Activated B cell treated with CpG ODN at 0.5 μM for 24 hours (primary cell): ENCODE results near the gene SPG7. TPM values are rescaled to one million over a fixed set of nuclear protein-coding genes. Genes with fewer than 3 reads are reported as not detected.
A peak's percentile ranks its signal among the peaks of the same experiment; 100 is the strongest.

Source experiments
- ATAC-seq: fragments of 200-7000 bp; cut with Tn5 transposase; one replicate; pipeline ENCODE4 v1.10.0; 2021; ENCODE audit warnings: low read depth, mild to moderate bottlenecking, moderate library complexity
- CTCF ChIA-PET: fragments of 350-600 bp; sonication (Branson Sonifier 250); formaldehyde crosslinking; loops from one replicate; lab custom pipeline; 2021; ENCODE audit warnings: antibody characterized with exemption; lab: Charles Lee
- POLR2A ChIA-PET: fragments of 350-600 bp; sonication (Branson Sonifier 250); formaldehyde crosslinking; loops from one replicate; lab custom pipeline; 2021; ENCODE audit warnings: antibody characterized with exemption; lab: Charles Lee
- DNase-seq: peaks from one replicate; pipeline ENCODE4 v3.0.0; 2022
- H3K27ac Mint-ChIP-seq: one replicate; pipeline ENCODE4 v1.8.0; 2020; ENCODE audit warnings: mixed read lengths
- H3K27me3 Mint-ChIP-seq: one replicate; pipeline ENCODE4 v1.8.0; 2021; ENCODE audit warnings: mixed read lengths
- H3K36me3 Mint-ChIP-seq: one replicate; pipeline ENCODE4 v1.8.0; 2021; ENCODE audit warnings: low read depth, mixed read lengths
- H3K4me1 Mint-ChIP-seq: one replicate; pipeline ENCODE4 v1.8.0; 2021; ENCODE audit warnings: mixed read lengths
- H3K4me3 Mint-ChIP-seq: one replicate; pipeline ENCODE4 v1.8.0; 2020; ENCODE audit warnings: mild to moderate bottlenecking, mixed read lengths
- H3K9me3 Mint-ChIP-seq: one replicate; pipeline ENCODE4 v1.8.0; 2020; ENCODE audit warnings: mixed read lengths
- CTCF ChIP-seq: fragments of 200-600 bp; IDR thresholded peaks from one replicate; pipeline ENCODE4 v1.8.0; 2022; ENCODE audit warnings: antibody characterized with exemption, mild to moderate bottlenecking
- intact Hi-C: fragments of 100-400 bp; cut with micrococcal nuclease; formaldehyde crosslinking; loops from one replicate; pipeline ENCODE4 v1.15.1; 2024
- total RNA-seq: library from RNA; stranded (reverse); gene quantifications from 2 replicates; pipeline ENCODE4 v1.2.3, GENCODE V29; 2022

The SPG7 gene
- total RNA-seq, 1 donor from 2014 or later, result 102 TPM

- peak overlapping the region; percentile 82 for H3K27ac Mint-ChIP-seq
- ATAC-seq (no peak), DNase-seq (no peak)
- H3K4me3 Mint-ChIP-seq, result peak overlapping the region; percentile 74
- intact Hi-C loops, result loop anchor here (5.0 kb wide), 1 partner anchor 48 kb away; no protein-coding TSS in a partner anchor
- TF ChIP-seq CTCF, result no peak
- ChIA-PET POLR2A (interaction anchor here (0.6 to 2.3 kb wide), 7 partner anchors 9 to 193 kb away, joined by 3 to 17 read pairs (median 6); no protein-coding TSS in a partner anchor), CTCF (interaction anchor here (1.0 kb wide), 1 partner anchor 9 kb away, joined by 4 read pairs; no protein-coding TSS in a partner anchor)
- no peaks in the 10 kb centered on the region for H3K27me3 Mint-ChIP-seq
- peaks cover 49% of the 10 kb centered on the region for H3K36me3 Mint-ChIP-seq
- H3K4me1 Mint-ChIP-seq, result peaks cover 86% of the 10 kb centered on the region
- no peaks in the 10 kb centered on the region for H3K9me3 Mint-ChIP-seq
Observed at GRCh38 chr16:89485701-89486246, 22.4 kb upstream of the SPG7 start.

DNA sequence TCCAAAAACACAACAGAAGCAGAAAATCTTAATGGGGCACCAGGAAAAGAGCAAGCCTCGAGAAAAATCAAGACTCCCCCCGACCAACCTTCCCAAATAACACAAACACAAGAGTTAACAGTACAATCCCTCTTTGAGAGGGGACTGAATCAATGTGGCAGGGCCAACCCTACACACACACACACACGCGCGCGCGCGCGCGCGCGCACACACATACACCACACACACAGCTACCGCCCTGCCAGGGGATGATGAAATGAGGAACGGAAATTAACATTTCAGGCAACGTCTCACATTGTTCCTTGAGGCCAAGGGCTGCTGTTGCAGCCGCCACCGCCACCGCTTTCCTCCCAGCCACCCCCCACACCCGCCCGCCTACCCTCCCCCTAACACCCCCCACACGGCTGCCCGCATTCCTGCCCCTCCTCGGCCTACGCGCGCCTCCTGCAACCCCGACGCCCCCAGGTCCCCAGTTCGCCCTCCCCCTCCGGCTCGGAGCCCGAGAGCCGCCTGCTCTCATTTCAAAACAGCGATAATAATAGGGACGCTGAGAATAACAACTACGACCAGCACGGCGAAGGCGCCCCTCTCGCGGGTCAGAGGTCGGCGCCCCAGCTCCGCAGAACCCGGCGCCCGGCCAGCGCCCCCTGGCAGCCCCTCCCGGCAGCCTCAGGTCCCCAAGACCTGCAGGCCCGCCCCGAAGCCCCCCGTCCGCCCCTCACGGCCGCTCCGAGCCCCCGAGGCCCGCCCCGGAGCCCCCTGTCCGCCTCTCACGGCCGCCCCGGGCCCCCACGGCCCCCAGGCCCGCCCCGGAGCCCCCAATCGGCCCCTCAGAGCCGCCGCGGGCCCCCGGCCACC lies 18.9 kb upstream of the SPG7 start:
- no peak for TF ChIP-seq CTCF
- CTCF ChIA-PET, result interaction anchor here (1.0 to 1.9 kb wide), 4 partner anchors 12 to 249 kb away, joined by 3 to 7 read pairs (median 4); partner anchors contain the start of gene SPG7

DNA sequence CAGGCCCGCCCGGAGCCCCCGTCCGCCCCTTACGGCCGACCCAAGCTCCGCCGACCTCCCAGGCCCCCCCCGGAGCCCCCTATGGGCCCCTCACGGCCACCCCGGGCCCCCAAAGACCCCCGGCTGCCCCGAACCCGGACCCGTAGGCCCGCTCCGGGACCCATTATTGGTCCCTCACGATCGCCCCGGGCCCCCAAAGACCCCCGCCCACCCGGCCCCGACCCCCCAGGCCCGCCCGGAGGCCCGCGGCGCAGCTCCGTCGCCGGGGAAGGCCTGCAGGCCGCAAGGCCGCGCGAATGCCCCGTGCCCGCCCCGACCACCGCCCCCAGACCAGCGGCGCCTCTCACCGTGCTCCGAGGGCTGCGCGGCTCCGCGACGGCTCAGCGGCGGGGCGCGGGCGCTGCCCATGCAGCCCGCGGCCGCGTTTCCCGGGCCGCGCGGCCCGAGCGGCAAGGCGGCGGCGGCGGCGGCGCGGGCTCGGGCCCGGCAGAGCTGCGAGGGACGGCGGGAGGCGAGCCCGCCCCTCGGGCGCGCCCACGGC lies 18.2 kb upstream of the SPG7 start:
- ATAC-seq, result no peak
- H3K4me1 Mint-ChIP-seq, result peaks cover 64% of the 10 kb centered on the region
- CTCF ChIA-PET, result interaction anchor here (1.4 kb wide), 1 partner anchor 19 kb away, joined by 7 read pairs; the partner anchor contains the start of gene SPG7

More for the DNA sequence above, 18.9 kb upstream of the SPG7 start:
- ATAC-seq, result peak; percentile 30
- peaks cover 71% of the 10 kb centered on the region for H3K4me1 Mint-ChIP-seq
- H3K9me3 Mint-ChIP-seq, result no peaks in the 10 kb centered on the region
- POLR2A ChIA-PET, result interaction anchor here (0.6 to 4.4 kb wide), 30 partner anchors 11 to 384 kb away, joined by 3 to 68 read pairs (median 4); partner anchors contain the start of genes CDK10, SPG7, TCF25 and ZNF778
- H3K36me3 Mint-ChIP-seq, result peaks cover 25% of the 10 kb centered on the region
- no peaks in the 10 kb centered on the region for H3K27me3 Mint-ChIP-seq
- peak overlapping the region; percentile 91 for H3K4me3 Mint-ChIP-seq
- intact Hi-C loops, result loop anchor here (2.0 to 5.0 kb wide), 2 partner anchors 52 to 66 kb away; no protein-coding TSS in a partner anchor
- H3K27ac Mint-ChIP-seq, result peak overlapping the region; percentile 97
- DNase-seq, result peak; percentile 64

GRCh38 chr16:89490439-89491237 lies 17.6 kb upstream of the SPG7 start, which contains the start of gene ANKRD11:
Gene ANKRD11, minus strand, starts transcription at chr16:89490561. Its CDS starts 173,542 bp downstream, at chr16:89317019.
- Mint-ChIP-seq H3K27me3 (no peaks in the 10 kb centered on the region), H3K27ac (peak within 1 kb of the TSS; percentile 97), H3K36me3 (peaks cover 23% of the 10 kb centered on the region), H3K9me3 (no peaks in the 10 kb centered on the region), H3K4me1 (peaks cover 58% of the 10 kb centered on the region), H3K4me3 (peak within 1 kb of the TSS; percentile 91)
- DNase-seq (peak; percentile 99), ATAC-seq (peak; percentile 80)
- intact Hi-C loops, result loop anchor here (1.0 to 2.0 kb wide), 6 partner anchors 15 to 384 kb away; partner anchors contain the start of gene RPL13
- TF ChIP-seq CTCF, result no peak
- CTCF ChIA-PET, result no interaction called here
- POLR2A ChIA-PET, result interaction anchor here (0.7 to 4.4 kb wide), 11 partner anchors 12 to 174 kb away, joined by 3 to 68 read pairs (median 6); partner anchors contain the start of gene SPG7

More for the DNA sequence above, 18.2 kb upstream of the SPG7 start:
- no peak overlapping the region for H3K27ac Mint-ChIP-seq
- intact Hi-C loops, result loop anchor here (1.0 to 5.0 kb wide), 8 partner anchors 15 to 385 kb away; partner anchors contain the start of gene RPL13
- no peak for TF ChIP-seq CTCF
- no peak overlapping the region for H3K4me3 Mint-ChIP-seq
- POLR2A ChIA-PET, result interaction anchor here (0.7 to 4.4 kb wide), 13 partner anchors 12 to 174 kb away, joined by 3 to 68 read pairs (median 4); partner anchors contain the start of gene SPG7
- H3K27me3 Mint-ChIP-seq, result no peaks in the 10 kb centered on the region
- no peaks in the 10 kb centered on the region for H3K9me3 Mint-ChIP-seq
- no peak for DNase-seq
- peaks cover 23% of the 10 kb centered on the region for H3K36me3 Mint-ChIP-seq
